H1 (cell line): Measurements from ENCODE around the gene FXYD5. TPM values are rescaled to one million over a fixed set of nuclear protein-coding genes. Genes with fewer than 3 reads are reported as not detected.

Source experiments
- CTCF ChIA-PET: fragments of 300-600 bp; sonication (Branson Sonifier 250); formaldehyde crosslinking; loops from one replicate; lab custom pipeline; 2021; ENCODE audit not compliant: partially characterized antibody; lab: Charles Lee
- POLR2A ChIA-PET: fragments of 300-600 bp; sonication (Branson Sonifier 250); formaldehyde crosslinking; loops from one replicate; lab custom pipeline; 2021; ENCODE audit warnings: inconsistent platforms; ENCODE audit not compliant: partially characterized antibody; lab: Charles Lee
- DNase-seq, 2 experiments: peaks; one replicate each; pipeline versions ENCODE4 v3.0.0 to v3.0.0-alpha.2; 2010 to 2022; ENCODE audit warnings: low spot score in 2 of 2, low read depth in 1 of 2, mixed read lengths in 1 of 2
- FAIRE-seq: peaks from 2 replicates; lab custom pipeline; 2011; peaks lifted over from hg19 to GRCh38; lab: Jason Lieb, UNC
- H2AFZ ChIP-seq: 2 replicates; pipeline ENCODE4 v1.8.1; 2012; ENCODE audit warnings: low read length, inconsistent platforms
- H2AK5ac ChIP-seq: 2 replicates; pipeline ENCODE4 v1.6.1; 2013; ENCODE audit warnings: low read depth, low read length
- H2BK120ac ChIP-seq: replicated peaks from 2 replicates; pipeline ENCODE3; 2013; ENCODE audit warnings: low read depth, low read length, inconsistent platforms
- H2BK12ac ChIP-seq: 2 replicates; pipeline ENCODE4 v1.6.1; 2013; ENCODE audit warnings: low read depth, low read length
- H2BK15ac ChIP-seq: 2 replicates; pipeline ENCODE4 v1.6.1; 2013; ENCODE audit warnings: low read length
- H2BK20ac ChIP-seq: 2 replicates; pipeline ENCODE4 v1.6.1; 2013; ENCODE audit warnings: low read length
- H2BK5ac ChIP-seq: 2 replicates; pipeline ENCODE4 v1.6.1; 2013; ENCODE audit warnings: low read depth, low read length
- H3K14ac ChIP-seq: 2 replicates; pipeline ENCODE4 v1.6.1; 2013; ENCODE audit warnings: inconsistent platforms; ENCODE audit not compliant: insufficient read length
- H3K18ac ChIP-seq: 2 replicates; pipeline ENCODE4 v1.6.1; 2013; ENCODE audit warnings: low read length; ENCODE audit errors: extremely low read depth
- H3K23ac ChIP-seq: 2 replicates; pipeline ENCODE4 v1.6.1; 2013; ENCODE audit warnings: inconsistent platforms; ENCODE audit not compliant: insufficient read length
- H3K23me2 ChIP-seq: 2 replicates; pipeline ENCODE4 v1.6.1; 2013; ENCODE audit warnings: low read depth, low read length
- H3K27ac ChIP-seq: 2 replicates; pipeline ENCODE4 v1.6.1; 2011; ENCODE audit warnings: low read depth, low read length, inconsistent platforms
- H3K27me3 ChIP-seq, 4 experiments: replicated peaks in 1 of 4; 1 replicate in 1 of 4; 2 replicates in 3 of 4; pipeline versions ENCODE4 v1.6.1 to v1.8.1; 2011 to 2013; ENCODE audit warnings: low read length in 3 of 4, mild to moderate bottlenecking in 3 of 4, inconsistent platforms in 2 of 4, mixed read lengths in 2 of 4, moderate library complexity in 1 of 4; ENCODE audit not compliant: control insufficient read depth in 3 of 4, insufficient read depth in 3 of 4; ENCODE audit errors: extremely low read depth in 1 of 4
- H3K36me3 ChIP-seq, 4 experiments: 2 replicates each; pipeline versions ENCODE4 v1.6.1 to v1.8.1; 2011 to 2013; ENCODE audit warnings: mild to moderate bottlenecking in 4 of 4, low read length in 3 of 4, moderate library complexity in 2 of 4, control low read depth in 1 of 4, inconsistent platforms in 1 of 4; ENCODE audit not compliant: insufficient read depth in 4 of 4, control insufficient read depth in 2 of 4
- H3K4ac ChIP-seq: replicated peaks from 2 replicates; pipeline ENCODE3; 2013; ENCODE audit warnings: low read length, low read depth, mixed read lengths, inconsistent platforms; ENCODE audit not compliant: insufficient read length
- H3K4me1 ChIP-seq, 4 experiments: replicated peaks in 1 of 4; 1 replicate in 1 of 4; 2 replicates in 3 of 4; pipeline versions ENCODE4 v1.6.1 to v1.8.1; 2011 to 2013; ENCODE audit warnings: low read length in 3 of 4, inconsistent platforms in 2 of 4, mixed read lengths in 1 of 4; ENCODE audit not compliant: insufficient read depth in 4 of 4, control insufficient read depth in 3 of 4
- H3K4me2 ChIP-seq, 2 experiments: 2 replicates each; pipeline versions ENCODE4 v1.6.1 to v1.8.1; 2011 to 2013; ENCODE audit warnings: low read depth in 2 of 2, low read length in 2 of 2, control low read depth in 1 of 2, inconsistent platforms in 1 of 2, mild to moderate bottlenecking in 1 of 2; ENCODE audit not compliant: insufficient read depth in 1 of 2
- H3K4me3 ChIP-seq, 4 experiments: fragments of 200-600, 300-600 bp in 1 of 4; sonication (generic), shearing (Covaris generic), sonication (Bioruptor Twin) in 1 of 4; 2 replicates each; pipeline versions ENCODE4 v1.5.1 to v1.8.1; 2011 to 2016; ENCODE audit warnings: low read length in 4 of 4, low read depth in 3 of 4, control low read depth in 2 of 4, inconsistent platforms in 2 of 4, mild to moderate bottlenecking in 2 of 4, mixed read lengths in 1 of 4, moderate library complexity in 1 of 4; ENCODE audit not compliant: insufficient read depth in 2 of 4; ENCODE audit errors: extremely low read depth in 1 of 4
- H3K56ac ChIP-seq: replicated peaks from 2 replicates; pipeline ENCODE3; 2013; ENCODE audit warnings: low read depth, mild to moderate bottlenecking, mixed read lengths, low read length, inconsistent platforms; ENCODE audit not compliant: insufficient read length
- H3K79me1 ChIP-seq: 2 replicates; pipeline ENCODE4 v1.6.1; 2013; ENCODE audit warnings: low read depth, low read length, control low read depth
- H3K79me2 ChIP-seq, 2 experiments: 2 replicates each; pipeline versions ENCODE4 v1.6.1 to v1.8.1; 2012 to 2013; ENCODE audit warnings: low read length in 2 of 2, mild to moderate bottlenecking in 2 of 2, inconsistent platforms in 1 of 2; ENCODE audit not compliant: insufficient read depth in 2 of 2, control insufficient read depth in 1 of 2
- H3K9ac ChIP-seq, 4 experiments: replicated peaks in 1 of 4; 1 replicate in 1 of 4; 2 replicates in 3 of 4; pipeline versions ENCODE4 v1.6.1 to v1.8.1; 2011 to 2013; ENCODE audit warnings: low read depth in 3 of 4, low read length in 3 of 4, control low read depth in 2 of 4, mild to moderate bottlenecking in 2 of 4, moderate library complexity in 2 of 4, inconsistent platforms in 1 of 4; ENCODE audit errors: extremely low read depth in 1 of 4
- H3K9me3 ChIP-seq, 2 experiments: 2 replicates each; pipeline versions ENCODE4 v1.6.1 to v1.8.1; 2012 to 2013; ENCODE audit warnings: mild to moderate bottlenecking in 2 of 2, moderate library complexity in 2 of 2, control low read depth in 1 of 2, inconsistent platforms in 1 of 2, low read depth in 1 of 2, low read length in 1 of 2, mixed read lengths in 1 of 2; ENCODE audit not compliant: insufficient read depth in 2 of 2
- H4K20me1 ChIP-seq, 2 experiments: replicated peaks in 1 of 2; 2 replicates each; pipeline versions ENCODE3 to v1.8.1; 2011 to 2013; ENCODE audit warnings: inconsistent platforms in 2 of 2, low read length in 2 of 2, mild to moderate bottlenecking in 1 of 2; ENCODE audit not compliant: insufficient read depth in 2 of 2, control insufficient read depth in 1 of 2
- H4K5ac ChIP-seq: 2 replicates; pipeline ENCODE4 v1.6.1; 2013; ENCODE audit warnings: low read length, low read depth, mixed read lengths, inconsistent platforms; ENCODE audit not compliant: insufficient read length
- H4K8ac ChIP-seq: 2 replicates; pipeline ENCODE4 v1.8.0; 2013; ENCODE audit warnings: mild to moderate bottlenecking, moderate library complexity, low read length, inconsistent platforms; ENCODE audit not compliant: insufficient read depth; ENCODE audit errors: extremely low read depth
- H4K91ac ChIP-seq: replicated peaks from 2 replicates; pipeline ENCODE3; 2013; ENCODE audit warnings: low read length, mixed read lengths, inconsistent platforms; ENCODE audit not compliant: insufficient read length
- ATF3 ChIP-seq: IDR thresholded peaks from 2 replicates; pipeline ENCODE4 v1.6.1; 2011; ENCODE audit warnings: low read depth, mild to moderate bottlenecking, low read length; ENCODE audit not compliant: insufficient read depth
- FOSL1 ChIP-seq: IDR thresholded peaks from 2 replicates; pipeline ENCODE4 v1.6.1; 2011; ENCODE audit warnings: mild to moderate bottlenecking, low read depth, low read length, moderate library complexity; ENCODE audit not compliant: insufficient read depth
- GTF2F1 ChIP-seq: IDR thresholded peaks from 2 replicates; pipeline ENCODE4 v1.6.1; 2012; ENCODE audit warnings: low read depth, low read length, improper control_type of control experiment, borderline replicate concordance
- JUN ChIP-seq: IDR thresholded peaks from 2 replicates; pipeline ENCODE4 v1.6.1; 2011; ENCODE audit warnings: low read depth, mild to moderate bottlenecking, improper control_type of control experiment, low read length
- KDM5A ChIP-seq: fragments of 200-600 bp; IDR thresholded peaks from 2 replicates; pipeline ENCODE4 v1.7.1; 2012; ENCODE audit warnings: mild to moderate bottlenecking, low read length, inconsistent platforms, mixed read lengths
- PHF8 ChIP-seq: fragments of 200-600 bp; sonication (generic); conservative IDR thresholded peaks from 2 replicates; pipeline ENCODE4 v1.7.1; 2012; ENCODE audit warnings: low read depth, mild to moderate bottlenecking, inconsistent platforms, low read length, moderate library complexity
- POLR2A ChIP-seq, 2 experiments: IDR thresholded peaks; 1 replicate in 1 of 2; 2 replicates in 1 of 2; pipeline ENCODE4 v1.6.1; 2011; ENCODE audit warnings: low read depth in 2 of 2, low read length in 2 of 2, mild to moderate bottlenecking in 2 of 2; ENCODE audit errors: control extremely low read depth in 1 of 2
- RAD21 ChIP-seq, 2 experiments: IDR thresholded peaks in 1 of 2; conservative IDR thresholded peaks in 1 of 2; 2 replicates each; pipeline ENCODE4 v1.6.1; 2011; ENCODE audit warnings: low read depth in 2 of 2, low read length in 2 of 2, improper control_type of control experiment in 1 of 2, inconsistent platforms in 1 of 2, mild to moderate bottlenecking in 1 of 2, moderate library complexity in 1 of 2
- RXRA ChIP-seq: IDR thresholded peaks from 2 replicates; pipeline ENCODE4 v1.6.1; 2011; ENCODE audit warnings: low read depth, mild to moderate bottlenecking, low read length, moderate library complexity; ENCODE audit not compliant: insufficient read depth
- SRF ChIP-seq: IDR thresholded peaks from 2 replicates; pipeline ENCODE4 v1.6.1; 2011; ENCODE audit warnings: mild to moderate bottlenecking, low read depth, low read length, moderate library complexity
- SUZ12 ChIP-seq: fragments of 200-600 bp; sonication (generic); IDR thresholded peaks from 2 replicates; pipeline ENCODE4 v1.6.1; 2012; ENCODE audit warnings: mild to moderate bottlenecking, inconsistent platforms, low read length, moderate library complexity, mixed read lengths
- TAF1 ChIP-seq: IDR thresholded peaks from 2 replicates; pipeline ENCODE4 v1.6.1; 2011; ENCODE audit warnings: mild to moderate bottlenecking, low read depth, low read length
- WGBS, 2 experiments: shearing (Covaris generic) in 1 of 2; methylation state at CpG; one replicate each; pipeline versions ENCODE4 v1.1.6 to v1.1.7; 2013 to 2015; ENCODE audit warnings: low lambda C conversion rate in 2 of 2, mixed read lengths in 2 of 2, inconsistent platforms in 1 of 2, low coverage in 1 of 2, missing lambda C conversion rate in 1 of 2; ENCODE audit not compliant: insufficient replicate concordance in 2 of 2, insufficient coverage in 1 of 2, insufficient read length in 1 of 2; ENCODE audit errors: extremely low coverage in 1 of 2, missing lambda C conversion rate in 1 of 2; 5-methylcytosine and 5-hydroxymethylcytosine counted together
- polyA plus RNA-seq, 7 experiments: library from polyadenylated mRNA; depleted of rRNA in 3 of 7; stranded (reverse) in 5 of 7; unstranded in 2 of 7; fragments of >200 nt in 5 of 7; fragments of 200-250 nt in 2 of 7; gene quantifications; 1 replicate in 5 of 7; 2 replicates in 1 of 7; 4 replicates in 1 of 7; pipeline versions ENCODE4 v1.2.1 to v1.2.3, GENCODE V29; 2011 to 2013; ENCODE audit warnings: missing spikeins in 2 of 7, mixed read lengths in 2 of 7
- total RNA-seq: library from RNA; stranded (reverse); fragmentation: NEBNext Ultra II Directional; extraction: Animal tissue kit (Norgen Biotek cat#: 25700); gene quantifications from 2 replicates; pipeline ENCODE4 v1.2.1, GENCODE V29; 2021

FXYD5 gene
- total and polyA plus RNA-seq, 2 of the 8 experiments (the other 6 are each of a cell fraction or from before 2014, with no cell fraction given), result 99.0 to 191 TPM

- H2BK12ac ChIP-seq, result 0 out of 2 replicates have a peak overlapping the region, but pooled peaks have one; percentile 39
- POLR2A ChIA-PET, result interaction anchor here (0.5 to 4.8 kb wide), 6 partner anchors 10 to 65 kb away, joined by 3 to 67 read pairs (median 4); partner anchors contain the start of gene FXYD5
- DNase-seq (no peak), FAIRE-seq (no peak)
- no peaks in the 10 kb centered on the region; the same call in 1 of the 2 replicates for H3K79me1 ChIP-seq
- TF ChIP-seq KDM5A (no peak), RAD21 (IDR thresholded peaks at IDR 0.05 in 1 of 2, conservative IDR thresholded peaks at IDR 0.05 in 1 of 2; ENCODE audit: low read depth in 2 of 2, low read length in 2 of 2) (no peak), SRF (no peak), GTF2F1 (no peak), TAF1 (no peak), RXRA (no peak), ATF3 (no peak), JUN (no peak), FOSL1 (no peak), SUZ12 (no peak), POLR2A (IDR thresholded peaks at IDR 0.05; ENCODE audit: control extremely low read depth in 1 of 2, low read depth in 2 of 2, low read length in 2 of 2) (no peak), PHF8 (no peak)
- H3K4ac ChIP-seq, result no peak overlapping the region
- no peak overlapping the region for H4K91ac ChIP-seq
- H3K4me1 ChIP-seq, result peaks cover 5 to 26% (median 22%) of the 10 kb centered on the region in 4 experiments
- no peaks in the 10 kb centered on the region for H3K9me3 ChIP-seq
- H2BK20ac ChIP-seq, result peak overlapping the region; percentile 72; the same call in 1 of the 2 replicates
- H4K8ac ChIP-seq, result no peak overlapping the region
- no peak overlapping the region for H3K9ac ChIP-seq
- H2BK15ac ChIP-seq, result no peak overlapping the region; the same call in none of the 2 replicates
- no peak overlapping the region for H2BK120ac ChIP-seq
- H3K23me2 ChIP-seq, result peaks cover 20% of the 10 kb centered on the region; the same call in 1 of the 2 replicates
- peaks cover 0 to 3% of the 10 kb centered on the region in 2 experiments for H4K20me1 ChIP-seq
- peak overlapping the region; percentile 48 for H3K18ac ChIP-seq
- H3K56ac ChIP-seq, result no peak overlapping the region
- no peak overlapping the region for H2BK5ac ChIP-seq
- H2AFZ ChIP-seq, result no peak overlapping the region
- no peak overlapping the region for H3K23ac ChIP-seq
- H3K14ac ChIP-seq, result no peak overlapping the region
- no peaks in the 10 kb centered on the region for H3K36me3 ChIP-seq
- H3K27ac ChIP-seq, result no peak overlapping the region
- H4K5ac ChIP-seq, result no peak overlapping the region
- H3K27me3 ChIP-seq, result peaks cover 0 to 15% (median 8%) of the 10 kb centered on the region in 4 experiments; a peak in 5 of 7 replicates
- no peaks in the 10 kb centered on the region for H3K79me2 ChIP-seq
- peak overlapping the region in 1 of 4 experiments; percentile 65; a peak in 2 of 8 replicates for H3K4me3 ChIP-seq
- CTCF ChIA-PET, result interaction anchor here (0.8 to 3.7 kb wide), 11 partner anchors 9 to 77 kb away, joined by 3 to 60 read pairs (median 3); partner anchors contain the start of genes FXYD3, FXYD5 and LGI4
- WGBS, 2 experiments, result 17% methylated on average over 2 of the region's 6 CpGs; no CpG with 5 or more reads in 1 of the 2 experiments
- H3K4me2 ChIP-seq, result peak overlapping the region; percentile 78 to 82
- H2AK5ac ChIP-seq, result no peak overlapping the region
Measured at GRCh38 chr19:35144259-35144599, 10.3 kb upstream of the FXYD5 start.
